ENCODE data around the gene ADCY4.

Gene ADCY4

GRCh38 chr14:24321212-24321975 lies 13.5 kb downstream of the ADCY4 start:
- no peak for TF ChIP-seq GATA3 (IDR thresholded peaks at IDR 0.05; ENCODE audit: low read depth, low read length)
- no peak for TF ChIP-seq GATA2 (IDR thresholded peaks at IDR 0.05; ENCODE audit: low read depth, low read length)

- TF ChIP-seq GATA3 (IDR thresholded peaks at IDR 0.05; ENCODE audit: low read depth, low read length): no peak
Observed at GRCh38 chr14:24317141-24317928, 17.5 kb downstream of the ADCY4 start.

GRCh38 chr14:24316597-24316950 lies 18.3 kb downstream of the ADCY4 start:
- TF ChIP-seq GATA3 (IDR thresholded peaks at IDR 0.05; ENCODE audit: low read depth, low read length) (no peak), GATA2 (IDR thresholded peaks at IDR 0.05; ENCODE audit: low read depth, low read length) (no peak)

- no peak for TF ChIP-seq GATA2 (IDR thresholded peaks at IDR 0.05; ENCODE audit: low read depth, low read length)
- no peak for TF ChIP-seq GATA3 (IDR thresholded peaks at IDR 0.05; ENCODE audit: low read depth, low read length)
Observed at GRCh38 chr14:24315807-24316596, 18.9 kb downstream of the ADCY4 start.

- TF ChIP-seq GATA2 (IDR thresholded peaks at IDR 0.05; ENCODE audit: low read depth, low read length) (no peak), GATA3 (IDR thresholded peaks at IDR 0.05; ENCODE audit: low read depth, low read length) (no peak)
Observed at GRCh38 chr14:24315243-24315806, 19.5 kb downstream of the ADCY4 start.

GRCh38 chr14:24314377-24315193 lies 20.3 kb downstream of the ADCY4 start:
- TF ChIP-seq GATA2 (IDR thresholded peaks at IDR 0.05; ENCODE audit: low read depth, low read length): no peak
- TF ChIP-seq GATA3 (IDR thresholded peaks at IDR 0.05; ENCODE audit: low read depth, low read length): no peak

- TF ChIP-seq GATA2 (IDR thresholded peaks at IDR 0.05; ENCODE audit: low read depth, low read length) (no peak), GATA3 (IDR thresholded peaks at IDR 0.05; ENCODE audit: low read depth, low read length) (no peak)
Observed at GRCh38 chr14:24313913-24314312, 21.0 kb downstream of the ADCY4 start.

GRCh38 chr14:24312736-24313507 lies 21.9 kb downstream of the ADCY4 start:
- TF ChIP-seq GATA3 (IDR thresholded peaks at IDR 0.05; ENCODE audit: low read depth, low read length): no peak
- TF ChIP-seq GATA2 (IDR thresholded peaks at IDR 0.05; ENCODE audit: low read depth, low read length): no peak

- TF ChIP-seq GATA3 (IDR thresholded peaks at IDR 0.05; ENCODE audit: low read depth, low read length): no peak
Observed at GRCh38 chr14:24311837-24312615, 22.8 kb downstream of the ADCY4 start.

- TF ChIP-seq GATA2 (IDR thresholded peaks at IDR 0.05; ENCODE audit: low read depth, low read length) (no peak), GATA3 (IDR thresholded peaks at IDR 0.05; ENCODE audit: low read depth, low read length) (no peak)
Observed at GRCh38 chr14:24310646-24311604, 23.9 kb downstream of the ADCY4 start, which contains the start of gene LTB4R. LTB4R (plus strand) TSS chr14:24311502; CDS start chr14:24315652, 4,150 bp downstream.

GRCh38 chr14:24310265-24310645 lies 24.6 kb downstream of the ADCY4 start:
- TF ChIP-seq GATA2 (IDR thresholded peaks at IDR 0.05; ENCODE audit: low read depth, low read length) (no peak), GATA3 (IDR thresholded peaks at IDR 0.05; ENCODE audit: low read depth, low read length) (no peak)

All from SH-SY5Y (cell line).